ENCODE results near the gene NEUROD2.

Gene NEUROD2

DNA sequence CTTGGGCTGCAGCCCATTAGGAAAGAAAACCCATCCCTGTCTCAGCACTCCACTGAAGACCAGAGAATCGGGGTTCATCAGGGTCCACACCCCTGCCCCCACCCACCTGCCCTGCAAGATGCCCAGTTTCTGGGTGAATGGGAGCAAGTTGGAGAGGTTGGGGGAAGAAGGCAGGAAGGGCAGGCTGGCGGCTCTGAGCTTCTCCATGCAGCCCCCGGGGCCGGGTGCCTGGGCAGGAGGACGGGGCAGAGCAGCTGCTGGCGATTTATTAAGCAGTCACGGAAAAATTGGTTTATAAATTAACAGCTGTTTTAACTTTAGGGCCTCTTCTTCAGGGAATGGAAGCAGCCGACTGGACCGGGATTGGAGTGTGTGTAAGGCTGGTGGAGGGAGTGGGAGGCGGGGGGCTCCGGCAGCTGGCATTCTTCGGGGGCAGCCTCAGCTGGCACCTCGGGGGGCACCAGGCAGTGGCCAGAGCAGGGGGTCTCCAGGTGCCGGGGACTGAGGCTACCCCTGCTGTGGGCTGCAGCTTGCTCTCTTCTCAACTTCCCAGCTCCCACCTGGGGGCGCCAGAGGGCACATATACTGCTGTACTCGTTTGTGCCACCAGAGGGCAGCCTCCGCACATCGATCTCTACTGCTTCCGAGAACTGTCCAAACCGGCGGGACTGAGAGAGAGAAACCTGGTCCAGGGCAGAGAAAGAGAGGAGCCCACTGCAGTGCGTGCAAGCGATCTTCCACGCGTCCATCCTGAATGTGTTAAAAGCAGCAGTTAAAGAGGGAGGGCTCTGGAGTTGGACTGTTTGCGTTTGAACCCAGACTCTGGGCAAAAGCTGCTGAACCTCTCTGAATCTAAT lies 14.0 kb upstream of the NEUROD2 start:
- H3K27ac ChIP-seq = no peak overlapping the region

GRCh38 chr17:39619786-39620101 lies 12.0 kb upstream of the NEUROD2 start:
- H3K27ac ChIP-seq = no peak overlapping the region

More for the DNA sequence above, 14.0 kb upstream of the NEUROD2 start:
- no peak for DNase-seq (ENCODE audit: low read depth, low spot score)

DNA sequence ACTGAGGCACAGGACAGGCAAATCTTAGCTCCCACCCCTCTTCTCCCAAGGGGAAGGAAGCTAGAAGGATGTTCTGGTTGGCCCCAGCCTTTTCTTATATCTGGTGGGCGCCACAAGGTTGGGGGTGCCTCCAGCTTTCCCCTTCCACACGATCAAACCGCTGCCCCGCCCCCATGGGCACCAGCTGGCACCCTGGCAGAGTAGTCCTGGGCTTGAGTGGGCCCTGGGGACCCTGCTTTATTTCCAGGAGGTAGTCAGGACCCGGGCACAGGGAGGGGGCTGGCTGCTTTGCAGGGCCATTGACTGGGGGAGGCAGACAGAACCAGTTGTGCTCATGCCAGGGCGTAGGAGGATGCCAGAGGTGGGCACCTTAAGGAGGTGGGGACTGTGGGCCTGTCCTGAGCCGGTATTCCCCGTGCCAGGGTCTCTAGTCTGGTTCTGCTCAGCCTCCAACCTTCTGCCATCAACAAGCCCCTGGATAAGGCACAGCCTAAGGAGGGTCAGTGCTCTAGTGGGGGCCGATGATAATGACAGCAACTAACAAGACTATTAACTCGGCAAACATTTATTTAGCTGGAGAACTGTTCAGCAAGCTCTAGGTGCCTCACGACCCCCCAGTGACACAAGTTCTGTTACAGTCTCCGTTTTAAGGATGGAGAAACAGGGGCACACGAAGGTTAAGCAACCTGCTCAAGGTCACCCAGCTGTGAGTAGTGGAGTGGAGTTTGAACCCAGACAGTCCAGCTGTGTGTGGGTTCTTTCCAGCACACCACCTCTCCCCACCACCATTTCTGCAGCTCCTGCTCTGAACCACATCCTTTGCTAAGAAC lies 11.5 kb upstream of the NEUROD2 start:
- no peak overlapping the region for H3K27ac ChIP-seq
- no peak for DNase-seq (ENCODE audit: low read depth, low spot score)

More at GRCh38 chr17:39619786-39620101, 12.0 kb upstream of the NEUROD2 start:
- DNase-seq (ENCODE audit: low read depth, low spot score) = no peak

- DNase-seq (ENCODE audit: low read depth, low spot score) = no peak
- H3K27ac ChIP-seq = no peak overlapping the region
Measured at GRCh38 chr17:39618246-39618913, 10.7 kb upstream of the NEUROD2 start.

GRCh38 chr17:39617446-39618245 lies 9.9 kb upstream of the NEUROD2 start:
- H3K27ac ChIP-seq = no peak overlapping the region
- no peak for DNase-seq (ENCODE audit: low read depth, low spot score)

DNA sequence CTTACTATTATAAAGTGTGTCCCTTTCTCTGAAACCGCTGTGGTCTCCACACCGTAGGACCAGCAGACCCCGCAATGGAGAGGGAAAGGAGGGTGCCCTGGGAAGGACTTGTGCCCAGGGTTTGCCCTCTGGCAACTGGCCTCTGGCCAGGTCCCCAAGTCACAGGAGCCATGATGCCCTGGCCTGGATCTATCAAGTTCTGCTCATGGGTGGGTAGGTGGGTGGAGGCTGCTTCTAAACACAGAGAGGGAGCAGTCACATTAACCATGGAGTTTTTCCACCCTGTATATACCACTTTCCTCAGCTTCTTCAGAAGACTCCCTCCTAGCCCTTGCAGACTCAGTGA lies 9.4 kb upstream of the NEUROD2 start:
- no peak overlapping the region for H3K27ac ChIP-seq
- DNase-seq (ENCODE audit: low read depth, low spot score) = no peak

DNA sequence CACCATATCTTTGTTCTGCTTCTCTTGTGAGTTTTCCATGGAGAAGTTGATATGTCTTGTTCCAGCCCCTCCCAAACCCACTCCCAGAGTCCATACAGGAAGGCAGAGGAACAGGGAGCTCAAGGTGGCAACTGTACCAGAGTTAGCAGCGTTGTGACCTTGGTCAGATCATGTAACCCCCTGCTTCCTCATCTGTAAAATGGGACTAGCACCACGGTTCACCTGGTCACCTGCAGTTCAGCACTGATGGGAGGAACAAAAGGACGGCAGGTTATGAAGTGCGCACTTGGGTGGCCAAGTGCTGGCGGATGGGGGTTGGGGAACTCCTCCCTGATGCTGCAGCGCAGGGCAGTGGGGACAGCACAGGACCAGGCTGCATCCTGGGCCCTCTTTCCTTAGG lies 7.7 kb upstream of the NEUROD2 start:
- H3K27ac ChIP-seq = no peak overlapping the region
- no peak for DNase-seq (ENCODE audit: low read depth, low spot score)

DNA sequence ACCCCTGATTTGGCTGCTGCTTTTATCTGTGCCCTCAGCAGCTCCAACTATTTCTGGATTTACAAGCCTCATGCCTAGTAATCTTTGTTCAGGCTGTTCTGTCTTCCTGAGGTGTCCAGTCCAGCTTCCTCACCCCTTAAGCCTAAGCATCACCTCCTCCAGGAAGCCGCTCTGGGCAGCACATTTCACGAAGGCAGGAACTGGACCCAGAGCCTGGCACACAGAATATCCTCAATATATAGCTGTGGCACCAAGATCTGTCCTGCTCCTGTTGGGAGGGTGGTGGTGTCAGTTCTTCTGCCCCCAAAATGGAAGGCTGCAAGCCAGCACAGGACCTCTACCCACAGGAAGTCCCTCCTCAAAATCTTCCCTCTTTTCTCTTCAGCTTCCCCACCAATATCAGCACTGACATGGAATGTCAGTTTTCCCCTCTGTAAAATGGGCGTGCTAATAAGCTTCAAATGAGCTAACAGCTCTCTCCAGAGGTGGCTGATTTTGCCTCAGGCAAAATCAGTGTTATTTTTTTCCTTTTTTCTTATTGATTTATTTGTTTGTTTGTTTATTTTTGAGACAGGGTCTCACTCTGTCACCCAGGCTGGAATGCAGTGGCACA lies 6.9 kb upstream of the NEUROD2 start:
- no peak for DNase-seq (ENCODE audit: low read depth, low spot score)
- H3K27ac ChIP-seq = no peak overlapping the region

- no peak overlapping the region for H3K27ac ChIP-seq
- no peak for DNase-seq (ENCODE audit: low read depth, low spot score)
Measured at GRCh38 chr17:39612935-39613464, 5.3 kb upstream of the NEUROD2 start.

GRCh38 chr17:39612291-39612894 lies 4.7 kb upstream of the NEUROD2 start:
- no peak overlapping the region for H3K27ac ChIP-seq
- DNase-seq (ENCODE audit: low read depth, low spot score) = no peak

GRCh38 chr17:39611401-39612112 lies 3.8 kb upstream of the NEUROD2 start:
- DNase-seq (ENCODE audit: low read depth, low spot score) = no peak
- H3K27ac ChIP-seq = no peak overlapping the region

GRCh38 chr17:39609416-39610025 lies 1.8 kb upstream of the NEUROD2 start:
- no peak for DNase-seq (ENCODE audit: low read depth, low spot score)
- H3K27ac ChIP-seq = no peak overlapping the region

DNA sequence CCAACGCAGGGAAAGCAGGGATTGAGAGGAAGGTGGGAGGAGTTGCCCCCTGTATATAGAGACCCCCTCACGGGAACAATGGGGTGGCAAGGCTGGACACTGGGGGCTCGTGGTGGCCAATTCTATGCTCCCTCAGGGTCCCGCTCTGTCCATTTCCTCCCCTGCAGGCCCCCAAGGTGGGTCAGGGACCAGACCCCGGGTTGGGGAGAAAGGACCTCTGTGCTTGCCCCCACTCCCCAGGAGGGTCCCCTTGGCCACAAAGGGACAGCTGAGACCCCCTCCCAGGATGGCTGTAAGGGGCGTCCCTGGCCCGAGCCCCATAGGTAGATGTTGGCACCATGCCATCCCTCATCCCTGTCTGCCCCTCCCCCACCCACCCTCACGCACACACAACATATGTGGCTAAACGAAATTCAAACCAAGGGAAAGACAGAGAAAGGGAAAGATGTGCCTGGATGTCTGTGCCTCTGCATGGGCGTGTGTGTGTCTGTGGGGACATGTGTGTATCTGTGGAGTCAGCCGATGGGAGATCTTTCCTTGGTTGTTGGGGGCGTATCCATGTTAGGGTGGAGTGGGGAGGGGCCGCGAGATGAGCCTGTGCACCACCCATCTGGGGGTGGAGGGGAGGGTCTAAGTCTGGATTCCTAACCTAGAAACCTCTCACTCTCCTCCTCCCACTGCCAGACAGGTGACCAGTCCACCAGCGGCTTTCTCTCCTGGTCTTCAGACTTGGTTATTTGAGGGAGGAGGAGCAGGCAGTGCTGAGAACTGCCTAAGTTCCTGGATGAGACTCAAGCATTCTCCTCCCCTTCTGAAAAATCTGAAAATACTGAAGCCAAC lies 642 bp upstream of the NEUROD2 start:
- DNase-seq (ENCODE audit: low read depth, low spot score) = no peak
- no peak overlapping the region for H3K27ac ChIP-seq

DNA sequence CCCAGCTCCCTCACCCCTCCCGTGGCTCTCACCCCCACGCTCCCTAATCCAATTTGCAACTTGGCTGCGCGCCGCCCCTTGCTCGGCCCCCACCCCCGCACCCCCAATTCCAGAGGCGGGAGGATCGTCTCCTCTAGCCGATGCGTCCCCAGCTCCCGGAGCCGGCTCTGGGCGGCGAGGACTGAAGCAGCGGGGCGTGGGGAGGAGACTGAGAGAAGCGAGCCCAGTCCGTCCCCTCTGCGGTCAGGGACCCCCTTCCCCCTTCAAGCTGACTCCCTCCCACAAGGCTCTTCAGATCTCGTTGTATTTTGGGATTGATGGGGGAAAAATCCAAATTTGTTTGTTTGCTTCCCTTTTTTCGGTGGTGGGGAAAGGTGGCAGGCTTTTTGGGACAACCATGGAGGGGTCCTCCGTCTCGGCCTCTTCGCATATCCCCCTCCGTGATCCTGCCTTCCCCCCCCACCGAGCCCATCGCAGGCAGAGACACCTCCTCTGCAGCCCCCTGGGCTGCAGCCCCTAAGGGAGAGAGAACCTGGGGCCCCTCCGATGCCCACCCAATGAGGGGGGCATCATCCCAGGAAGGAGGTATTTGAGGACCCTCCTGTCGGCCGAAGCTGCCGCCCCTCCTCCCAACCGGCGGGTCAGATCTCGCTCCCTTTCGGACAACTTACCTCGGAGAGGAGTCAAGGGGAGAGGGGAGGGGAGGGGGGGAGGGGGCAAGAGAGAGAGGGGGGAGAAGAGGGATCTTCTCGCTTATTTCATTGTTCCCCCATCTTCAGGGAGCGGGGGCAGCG lies 466 bp downstream of the NEUROD2 start:
- no peak for DNase-seq (ENCODE audit: low read depth, low spot score)
- H3K27ac ChIP-seq = no peak overlapping the region

DNA sequence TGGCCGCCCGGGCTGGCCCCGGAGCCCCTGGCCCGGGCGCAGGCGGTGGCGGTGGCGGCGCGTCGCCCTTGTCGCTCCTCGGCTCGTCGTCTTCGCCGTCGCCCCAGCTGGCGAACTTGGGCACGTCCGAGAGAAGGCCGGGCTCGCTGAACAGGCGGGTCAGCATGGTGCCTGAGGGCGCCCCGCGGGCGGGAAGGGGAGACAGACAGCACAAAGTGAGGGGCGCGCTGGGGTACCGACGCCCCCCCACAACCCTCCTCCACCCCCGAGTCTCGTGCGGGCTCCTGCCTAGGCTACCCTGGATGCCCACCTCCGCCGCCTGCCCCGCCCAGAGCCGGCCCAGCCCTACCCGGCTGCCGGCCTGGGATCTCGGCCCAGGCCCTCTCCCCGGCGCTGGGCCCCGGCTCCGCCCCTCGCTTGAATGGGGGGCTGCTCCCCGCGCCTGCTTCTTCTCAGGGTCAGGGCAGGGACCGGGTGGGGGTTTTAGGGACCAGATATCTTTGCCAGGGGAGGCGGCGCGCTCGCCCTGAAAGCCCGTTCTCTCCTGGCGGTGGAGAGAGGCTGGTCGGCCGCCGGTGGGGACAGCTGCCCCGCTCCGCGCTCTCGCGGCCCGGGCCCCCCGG lies 1.2 kb downstream of the NEUROD2 start:
- DNase-seq (ENCODE audit: low read depth, low spot score) = no peak

More for the DNA sequence above, 1.2 kb downstream of the NEUROD2 start:
- H3K27ac ChIP-seq = no peak overlapping the region

All from epithelial cell of prostate (primary cell).